ENCODE measurements around the gene ENTPD8. TPM values are rescaled to one million over a fixed set of nuclear protein-coding genes. Genes with fewer than 3 reads are reported as not detected.
"Not testable (repeated sequence)": the region's sequence is repeated elsewhere in the genome, so short reads cannot be mapped to it uniquely, and the experiment has no call there.

Gene ENTPD8
- total RNA-seq, 2 donors from 2014 or later = not detected

DNA sequence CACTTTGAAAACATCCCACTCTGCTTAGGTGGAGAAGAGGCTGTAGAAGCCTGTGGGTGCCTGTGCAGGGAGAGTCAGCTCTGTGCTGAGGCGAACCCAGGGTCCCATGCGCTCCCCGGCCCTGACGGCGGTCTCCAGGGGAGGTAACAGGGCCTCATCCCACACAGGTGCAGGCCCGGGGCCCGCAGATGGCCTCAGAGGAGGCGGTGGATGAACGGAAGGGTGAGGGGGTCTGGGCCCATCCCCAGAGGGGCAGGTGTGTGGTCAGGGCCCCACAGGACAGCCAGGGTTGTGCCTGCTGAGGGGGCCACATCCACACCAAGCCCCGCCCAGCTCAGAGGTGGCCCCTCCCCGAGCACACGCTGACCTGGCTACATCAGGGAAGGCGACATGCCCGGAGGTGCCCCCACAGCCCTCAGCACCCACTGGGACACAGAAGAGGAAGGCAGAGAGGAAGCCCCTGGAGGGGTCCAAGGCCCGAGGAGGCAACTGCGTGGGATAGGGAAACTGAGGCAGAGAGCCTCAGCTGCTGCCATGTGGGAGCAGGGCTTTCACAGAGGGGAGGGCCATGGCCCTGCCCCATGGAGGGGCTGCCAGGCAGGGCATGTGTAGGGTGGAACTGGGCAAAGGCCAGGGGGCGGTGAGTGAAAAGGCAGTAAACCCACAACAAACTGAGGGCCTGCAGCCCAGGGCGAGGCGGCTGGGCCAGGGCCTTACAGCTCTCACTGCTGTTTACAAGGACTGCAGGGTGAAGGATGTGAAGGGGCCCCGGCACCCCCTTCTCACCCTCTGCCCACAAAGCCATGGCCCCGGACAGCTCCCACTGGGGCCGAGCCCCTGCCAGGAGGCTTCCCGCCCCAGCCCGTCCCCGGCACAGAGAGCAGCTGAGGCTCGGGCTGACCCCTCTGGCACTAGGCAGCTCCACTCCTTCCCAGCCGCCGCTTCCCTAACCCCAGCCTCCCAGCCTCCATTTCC is 47.7 kb downstream of the ENTPD8 start:
- no peak overlapping the region for H3K27ac Mint-ChIP-seq

DNA sequence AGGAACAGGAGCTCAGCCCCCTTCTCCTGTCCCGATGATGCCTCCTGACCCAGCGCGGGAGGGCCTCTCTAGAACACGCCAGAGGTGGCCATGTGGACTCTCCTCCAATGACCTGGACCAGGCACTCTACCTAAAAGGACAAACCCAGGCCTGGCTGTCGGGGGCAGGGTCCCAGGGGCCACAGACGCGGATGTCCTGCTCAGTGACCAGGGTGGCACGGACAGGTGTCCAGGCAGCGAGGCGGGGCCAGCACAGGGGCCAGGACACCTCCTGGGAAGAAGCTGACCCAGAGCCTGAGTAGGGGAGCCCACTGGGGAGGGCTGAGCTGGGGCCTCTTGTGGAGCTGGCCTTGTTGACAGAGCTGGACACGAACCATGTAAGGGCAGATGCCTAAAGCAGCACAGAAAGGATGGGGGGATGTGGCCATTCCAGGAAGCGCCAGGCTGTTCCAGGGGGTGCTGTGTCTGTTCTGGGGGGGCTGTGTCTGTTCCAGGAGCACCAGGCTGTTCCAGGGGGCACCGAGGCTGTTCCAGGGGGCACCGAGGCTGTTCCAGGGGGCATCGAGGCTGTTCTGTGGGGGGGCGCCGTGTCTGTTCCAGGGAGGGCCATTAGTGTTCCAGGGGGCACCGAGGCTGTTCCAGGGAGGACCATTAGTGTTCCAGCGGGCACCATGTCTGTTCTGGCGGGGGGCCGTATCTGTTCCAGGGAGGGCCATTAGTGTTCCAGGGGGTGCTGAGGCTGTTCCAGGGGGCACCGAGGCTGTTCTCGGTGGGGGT is 48.7 kb downstream of the ENTPD8 start:
- ATAC-seq = no peak
- DNase-seq (ENCODE audit: low spot score) = no peak
- H3K36me3 Mint-ChIP-seq = no peaks in the 10 kb centered on the region
- no peak overlapping the region for H3K27ac Mint-ChIP-seq
- H3K27me3 Mint-ChIP-seq = no peaks in the 10 kb centered on the region
- no peak overlapping the region for H3K4me3 Mint-ChIP-seq
- H3K9me3 Mint-ChIP-seq = no peaks in the 10 kb centered on the region
- H3K4me1 Mint-ChIP-seq (ENCODE audit: low read depth in 2 of 2) = peaks cover 0 to 6% of the 10 kb centered on the region in 2 donors

More for the DNA sequence above, 47.7 kb downstream of the ENTPD8 start:
- Mint-ChIP-seq H3K36me3 (no peaks in the 10 kb centered on the region), H3K9me3 (no peaks in the 10 kb centered on the region), H3K4me3 (no peak overlapping the region), H3K4me1 (ENCODE audit: low read depth in 2 of 2) (peaks cover 0 to 6% of the 10 kb centered on the region in 2 donors), H3K27me3 (no peaks in the 10 kb centered on the region)
- peak; percentile 8 for DNase-seq (ENCODE audit: low spot score)
- no peak for ATAC-seq

DNA sequence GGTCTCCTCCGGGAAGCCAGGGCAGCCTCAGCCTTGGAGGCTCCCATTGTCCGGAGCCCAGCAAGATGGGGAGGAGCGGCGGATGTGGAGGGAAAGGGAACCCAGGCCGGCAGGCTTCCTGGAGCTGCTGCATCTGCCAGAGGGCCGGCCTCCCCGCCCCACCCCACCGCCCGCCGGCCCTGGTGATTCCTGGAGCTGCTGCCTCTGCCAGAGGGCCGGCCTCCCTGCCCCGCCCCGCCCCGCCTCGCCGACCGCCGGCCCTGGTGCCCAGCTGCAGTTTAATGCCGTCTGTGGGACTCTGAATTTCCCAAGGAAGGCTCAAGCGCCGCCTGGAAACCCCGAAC is 49.8 kb downstream of the ENTPD8 start:
- no peaks in the 10 kb centered on the region for H3K27me3 Mint-ChIP-seq

GRCh38 chr9:137390553-137391410 is 50.4 kb downstream of the ENTPD8 start:
- ATAC-seq = no peak
- Mint-ChIP-seq H3K27me3 (no peaks in the 10 kb centered on the region), H3K4me1 (ENCODE audit: low read depth in 2 of 2) (peaks cover 0 to 6% of the 10 kb centered on the region in 2 donors), H3K36me3 (no peaks in the 10 kb centered on the region), H3K27ac (no peak overlapping the region), H3K9me3 (no peaks in the 10 kb centered on the region), H3K4me3 (no peak overlapping the region)
- no peak for DNase-seq (ENCODE audit: low spot score)

More for the DNA sequence above, 49.8 kb downstream of the ENTPD8 start:
- H3K9me3 Mint-ChIP-seq = no peaks in the 10 kb centered on the region
- no peak overlapping the region for H3K4me3 Mint-ChIP-seq
- peaks cover 0 to 6% of the 10 kb centered on the region in 2 donors for H3K4me1 Mint-ChIP-seq (ENCODE audit: low read depth in 2 of 2)
- ATAC-seq (no peak), DNase-seq (ENCODE audit: low spot score) (no peak)
- H3K36me3 Mint-ChIP-seq = no peaks in the 10 kb centered on the region
- no peak overlapping the region for H3K27ac Mint-ChIP-seq

DNA sequence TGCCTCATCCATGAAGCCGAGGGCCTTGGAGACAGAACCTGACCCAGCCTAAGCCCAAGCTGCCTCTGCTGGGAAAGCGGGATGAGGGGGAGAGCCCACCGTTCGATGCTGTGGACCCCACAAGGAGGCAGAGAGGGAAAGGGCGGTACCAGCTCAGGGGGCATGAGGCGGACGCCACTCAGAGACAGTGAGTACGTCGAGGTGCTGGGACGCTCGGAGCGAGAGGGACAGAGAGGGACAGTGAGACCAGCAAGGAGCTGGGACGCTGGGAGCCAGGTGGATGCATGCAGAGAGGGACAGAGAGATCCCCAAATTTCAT is 51.8 kb downstream of the ENTPD8 start:
- DNase-seq (ENCODE audit: low spot score) (no peak), ATAC-seq (no peak)
- Mint-ChIP-seq H3K27me3 (no peaks in the 10 kb centered on the region), H3K9me3 (no peaks in the 10 kb centered on the region), H3K4me3 (no peak overlapping the region), H3K4me1 (ENCODE audit: low read depth in 2 of 2) (peaks cover 0 to 6% of the 10 kb centered on the region in 2 donors), H3K27ac (no peak overlapping the region), H3K36me3 (no peaks in the 10 kb centered on the region)

DNA sequence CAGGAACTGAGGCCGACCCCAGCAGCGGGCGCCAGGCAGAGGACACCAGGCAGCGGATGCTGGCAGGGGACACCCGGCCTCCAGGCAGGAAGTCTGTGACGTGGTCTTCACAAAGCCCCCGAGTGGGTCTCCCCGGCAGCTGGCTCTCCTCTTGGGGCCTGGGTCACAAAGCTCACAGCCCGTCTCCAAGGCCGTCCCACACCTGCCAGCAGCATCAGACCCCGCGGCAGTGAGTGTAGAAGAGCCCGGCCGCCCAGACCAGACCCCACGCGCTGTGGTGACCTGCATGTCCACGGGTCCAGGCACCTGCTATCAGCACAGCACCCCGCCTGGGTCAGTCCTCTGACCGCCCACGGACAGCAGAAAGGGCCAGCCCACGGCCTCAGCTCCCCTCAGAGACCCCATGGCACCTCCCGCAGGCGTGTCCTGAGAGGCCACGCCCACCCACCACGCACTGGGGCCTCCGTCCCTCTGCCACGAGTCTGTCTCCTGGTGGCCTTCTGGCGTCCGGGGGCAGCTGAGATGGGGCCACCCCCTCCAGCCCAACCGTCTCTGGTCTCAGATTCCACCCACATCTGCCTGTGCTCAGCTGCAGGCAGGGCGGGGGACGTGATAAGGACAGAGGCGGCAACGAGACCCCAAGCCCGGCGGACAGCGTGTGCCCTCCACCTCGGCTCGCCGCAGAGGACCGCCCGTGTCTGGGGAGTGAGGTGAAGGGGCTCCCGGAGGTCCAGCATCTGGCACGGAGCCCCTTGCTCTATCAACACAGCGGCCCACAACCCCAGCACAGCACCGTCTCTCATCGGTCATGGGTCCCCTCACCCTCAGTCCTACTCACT is 52.3 kb downstream of the ENTPD8 start:
- Mint-ChIP-seq H3K9me3 (no peaks in the 10 kb centered on the region), H3K4me1 (ENCODE audit: low read depth in 2 of 2) (peaks cover 0 to 6% of the 10 kb centered on the region in 2 donors), H3K36me3 (no peaks in the 10 kb centered on the region), H3K27ac (no peak overlapping the region), H3K4me3 (no peak overlapping the region), H3K27me3 (no peaks in the 10 kb centered on the region)
- no peak for ATAC-seq
- DNase-seq (ENCODE audit: low spot score) = no peak

GRCh38 chr9:137387891-137388560 is 53.1 kb downstream of the ENTPD8 start:
- no peak for DNase-seq (ENCODE audit: low spot score)
- no peaks in the 10 kb centered on the region for H3K9me3 Mint-ChIP-seq
- peak overlapping the region in 1 of 2 donors; percentile 62 for H3K27ac Mint-ChIP-seq
- H3K4me3 Mint-ChIP-seq = no peak overlapping the region
- H3K4me1 Mint-ChIP-seq (ENCODE audit: low read depth in 2 of 2) = peaks cover 0 to 6% of the 10 kb centered on the region in 2 donors
- H3K27me3 Mint-ChIP-seq = no peaks in the 10 kb centered on the region
- no peaks in the 10 kb centered on the region for H3K36me3 Mint-ChIP-seq
- no peak for ATAC-seq

DNA sequence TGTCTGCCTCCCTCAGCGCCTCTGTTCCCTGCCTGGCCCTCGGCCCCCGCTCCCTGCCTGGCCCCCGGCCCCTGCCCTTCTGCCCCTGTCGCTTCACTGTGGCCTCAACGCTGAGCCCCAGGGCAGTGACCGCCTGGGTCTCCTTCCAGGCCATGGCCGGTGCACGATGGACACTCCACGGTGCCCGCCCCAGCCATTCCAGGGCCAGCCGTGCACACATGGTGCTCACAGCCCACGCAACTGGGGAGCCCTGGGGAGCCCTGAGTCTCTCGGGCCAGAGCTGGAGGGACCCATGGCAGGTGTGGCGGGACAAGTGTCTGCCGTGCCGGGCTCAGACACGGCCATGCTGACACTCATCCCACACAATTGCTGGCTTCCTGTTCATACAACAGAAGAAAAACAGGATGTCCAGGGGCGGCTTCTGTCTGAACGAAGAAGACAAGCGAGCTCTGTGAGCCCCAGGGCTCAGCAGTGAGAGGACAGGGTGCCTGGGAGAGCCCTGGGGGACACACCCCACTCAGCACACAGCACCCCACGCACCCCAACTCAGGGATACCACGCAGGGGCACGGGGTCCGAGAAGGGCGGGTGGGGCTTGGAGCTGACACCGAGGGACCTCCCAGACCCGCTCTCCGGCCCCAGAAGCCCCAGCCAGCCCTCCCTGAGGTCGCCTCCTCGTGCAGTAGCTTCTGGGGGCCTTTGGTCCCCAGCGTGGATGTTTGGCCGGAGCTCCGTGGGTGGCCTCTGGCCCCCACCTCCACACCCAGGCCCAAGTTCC is 53.9 kb downstream of the ENTPD8 start:
- Mint-ChIP-seq H3K9me3 (no peaks in the 10 kb centered on the region), H3K27ac (peak overlapping the region in 1 of 2 donors; percentile 62), H3K4me1 (ENCODE audit: low read depth in 2 of 2) (peaks cover 0 to 6% of the 10 kb centered on the region in 2 donors), H3K27me3 (no peaks in the 10 kb centered on the region), H3K36me3 (no peaks in the 10 kb centered on the region), H3K4me3 (no peak overlapping the region)
- peak in 1 of 2 donors; percentile 73 for ATAC-seq
- no peak for DNase-seq (ENCODE audit: low spot score)

DNA sequence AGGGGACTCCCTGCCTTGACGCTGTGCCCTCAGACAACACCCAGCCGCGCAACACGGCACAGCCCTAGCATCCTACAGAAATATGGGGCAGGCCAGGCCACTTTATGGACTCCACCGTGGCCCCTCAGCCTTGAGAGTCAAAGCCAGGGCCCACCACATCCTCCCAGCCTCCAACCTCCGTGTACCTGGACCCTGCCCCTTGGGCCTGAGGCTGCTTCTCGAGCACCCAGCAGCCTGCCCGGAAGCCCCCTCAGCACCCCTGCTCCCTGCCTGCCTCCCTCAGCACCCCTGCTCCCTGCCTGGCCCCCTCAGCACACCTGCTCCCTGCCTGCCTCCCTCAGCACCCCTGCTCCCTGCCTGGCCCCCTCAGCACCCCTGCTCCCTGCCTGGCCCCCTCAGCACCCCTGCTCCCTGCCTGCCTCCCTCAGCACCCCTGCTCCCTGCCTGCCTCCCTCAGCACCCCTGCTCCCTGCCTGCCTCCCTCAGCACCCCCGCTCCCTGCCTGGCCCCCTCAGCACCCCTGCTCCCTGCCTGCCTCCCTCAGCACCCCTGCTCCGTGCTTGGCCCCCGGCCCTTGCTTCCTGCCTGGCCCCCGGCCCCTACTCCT is 54.5 kb downstream of the ENTPD8 start:
- not testable (repeated sequence) for H3K36me3 Mint-ChIP-seq; H3K27me3 Mint-ChIP-seq; ATAC-seq; H3K9me3 Mint-ChIP-seq; DNase-seq (ENCODE audit: low spot score); H3K4me1 Mint-ChIP-seq (ENCODE audit: low read depth in 2 of 2); H3K4me3 Mint-ChIP-seq
- H3K27ac Mint-ChIP-seq = peak overlapping the region in 1 of 2 donors; percentile 62

- no peak overlapping the region for H3K4me3 Mint-ChIP-seq
- DNase-seq (ENCODE audit: low spot score) (no peak), ATAC-seq (no peak)
- no peaks in the 10 kb centered on the region for H3K9me3 Mint-ChIP-seq
- no peak overlapping the region for H3K27ac Mint-ChIP-seq
- H3K4me1 Mint-ChIP-seq (ENCODE audit: low read depth in 2 of 2) = peaks cover 0 to 3% of the 10 kb centered on the region in 2 donors
- no peaks in the 10 kb centered on the region for H3K36me3 Mint-ChIP-seq
- H3K27me3 Mint-ChIP-seq = no peaks in the 10 kb centered on the region
Observed at GRCh38 chr9:137385061-137385655, 56.0 kb downstream of the ENTPD8 start.
